HG03558 (cell line): ENCODE results near the gene SLC22A9.
"Not testable (repeated sequence)": the region's sequence is repeated elsewhere in the genome, so short reads cannot be mapped to it uniquely, and the experiment has no call there.

Experiments used
- ATAC-seq: cut with Tn5 transposase; IDR thresholded peaks from one replicate; pipeline ENCODE4 v1.9.1; 2021; ENCODE audit warnings: moderate number of reproducible peaks; ENCODE audit not compliant: unreplicated experiment; ENCODE audit errors: extremely low read depth

SLC22A9 gene

GRCh38 chr11:63369165-63369970 lies at the start of gene SLC22A9:
Gene SLC22A9 (plus strand): TSS chr11:63369785. CDS start chr11:63370057, 272 bp downstream.
- no peak for ATAC-seq

GRCh38 chr11:63321723-63322122 lies 47.9 kb upstream of the SLC22A9 start:
- no peak for ATAC-seq

GRCh38 chr11:63335089-63335488 lies 34.5 kb upstream of the SLC22A9 start:
- ATAC-seq = not testable (repeated sequence)

- no peak for ATAC-seq
Observed at GRCh38 chr11:63337070-63337469, 32.5 kb upstream of the SLC22A9 start.

- no peak for ATAC-seq
Observed at GRCh38 chr11:63343130-63343529, 26.5 kb upstream of the SLC22A9 start.

GRCh38 chr11:63352144-63352543 lies 17.4 kb upstream of the SLC22A9 start:
- no peak for ATAC-seq

GRCh38 chr11:63362196-63362793 lies 7.3 kb upstream of the SLC22A9 start:
- no peak for ATAC-seq

DNA sequence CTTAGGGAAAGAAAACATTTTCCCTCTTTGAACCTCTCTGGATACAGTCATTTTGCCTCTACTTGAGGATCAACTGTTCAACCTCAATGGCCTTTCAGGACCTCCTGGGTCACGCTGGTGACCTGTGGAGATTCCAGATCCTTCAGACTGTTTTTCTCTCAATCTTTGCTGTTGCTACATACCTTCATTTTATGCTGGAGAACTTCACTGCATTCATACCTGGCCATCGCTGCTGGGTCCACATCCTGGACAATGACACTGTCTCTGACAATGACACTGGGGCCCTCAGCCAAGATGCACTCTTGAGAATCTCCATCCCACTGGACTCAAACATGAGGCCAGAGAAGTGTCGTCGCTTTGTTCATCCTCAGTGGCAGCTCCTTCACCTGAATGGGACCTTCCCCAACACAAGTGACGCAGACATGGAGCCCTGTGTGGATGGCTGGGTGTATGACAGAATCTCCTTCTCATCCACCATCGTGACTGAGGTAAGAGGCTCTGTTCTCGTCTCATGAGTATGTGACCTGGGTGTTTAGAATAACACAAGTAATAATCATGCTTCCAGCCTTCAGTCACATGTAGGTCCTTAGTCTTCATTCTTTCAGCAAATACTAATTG lies 495 bp downstream of the SLC22A9 start:
- ATAC-seq = no peak

DNA sequence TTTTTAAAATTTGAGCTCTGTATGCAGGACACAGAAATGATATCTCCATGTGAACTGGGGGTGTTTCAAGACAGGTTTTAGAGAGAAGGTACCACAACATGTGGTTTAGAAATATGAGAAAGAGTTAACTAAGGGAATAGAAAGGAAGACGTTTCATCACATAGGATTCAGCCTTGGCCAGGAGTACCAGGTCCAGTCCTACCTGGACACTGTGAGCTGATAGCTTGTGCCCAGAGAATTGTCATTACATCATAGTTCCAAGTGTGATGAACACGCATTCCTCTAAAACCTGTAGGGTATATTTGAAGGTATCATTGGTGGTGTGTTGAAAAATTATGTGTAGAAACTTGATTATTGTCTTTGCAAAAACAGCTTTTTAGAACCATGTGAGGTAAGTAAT lies 1.8 kb downstream of the SLC22A9 start:
- ATAC-seq = no peak

GRCh38 chr11:63375434-63375833 lies 5.8 kb downstream of the SLC22A9 start:
- no peak for ATAC-seq

DNA sequence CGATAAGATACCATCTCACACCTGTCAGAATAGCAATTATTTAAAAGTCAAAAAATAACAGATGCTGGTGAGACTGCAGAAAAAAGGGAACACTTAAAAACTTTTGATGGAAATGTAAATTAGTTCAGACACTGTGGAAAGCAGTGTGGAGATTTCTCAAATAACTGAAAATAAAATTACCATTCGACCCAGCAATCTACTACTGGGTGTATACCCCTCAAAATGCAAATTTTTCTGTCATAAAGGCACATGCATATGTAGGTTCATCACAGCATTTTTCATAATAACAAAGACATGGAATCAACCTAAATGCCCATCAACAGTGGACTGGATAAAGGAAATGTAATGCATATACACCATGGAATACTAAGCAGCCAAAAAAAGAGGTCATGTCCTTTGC lies 10.5 kb downstream of the SLC22A9 start:
- ATAC-seq = no peak

GRCh38 chr11:63395697-63396096 lies 26.1 kb downstream of the SLC22A9 start:
- ATAC-seq = no peak

- ATAC-seq = no peak
Observed at GRCh38 chr11:63404161-63404935, 34.8 kb downstream of the SLC22A9 start.

GRCh38 chr11:63405114-63405513 lies 35.5 kb downstream of the SLC22A9 start:
- ATAC-seq = no peak

GRCh38 chr11:63406458-63406857 lies 36.9 kb downstream of the SLC22A9 start:
- ATAC-seq = no peak

DNA sequence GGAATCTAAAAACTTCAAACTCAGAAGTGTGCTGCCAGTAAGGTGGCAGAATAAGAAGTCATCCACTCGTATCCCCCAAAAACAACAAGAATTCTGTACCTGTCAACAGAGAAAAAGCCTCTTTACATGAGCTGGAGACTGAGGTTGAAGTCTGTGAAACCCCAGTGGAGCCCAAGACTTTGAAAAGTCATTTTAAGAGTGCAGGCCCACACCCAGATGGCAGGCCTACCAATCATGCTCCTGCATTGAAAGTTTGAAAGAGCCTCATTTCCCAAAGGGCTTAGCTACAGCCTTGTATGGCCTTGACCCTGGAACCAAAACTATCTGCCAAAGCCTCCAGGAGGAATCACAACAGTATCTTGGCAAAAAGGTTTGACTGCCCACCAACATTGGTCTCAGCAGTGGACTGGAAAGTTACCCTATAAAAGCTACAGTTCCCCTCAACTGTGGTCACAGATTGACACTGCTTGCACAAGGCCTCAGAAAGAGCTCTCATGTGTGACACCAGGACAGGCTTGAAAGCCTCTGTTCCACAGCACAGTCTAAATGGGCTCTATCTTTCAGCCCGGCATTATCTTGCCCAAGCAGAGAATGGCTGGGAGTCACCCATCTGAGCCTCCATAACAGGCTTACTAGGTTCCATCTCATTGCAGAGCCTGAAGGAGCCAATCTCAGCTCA lies 47.7 kb downstream of the SLC22A9 start:
- no peak for ATAC-seq

DNA sequence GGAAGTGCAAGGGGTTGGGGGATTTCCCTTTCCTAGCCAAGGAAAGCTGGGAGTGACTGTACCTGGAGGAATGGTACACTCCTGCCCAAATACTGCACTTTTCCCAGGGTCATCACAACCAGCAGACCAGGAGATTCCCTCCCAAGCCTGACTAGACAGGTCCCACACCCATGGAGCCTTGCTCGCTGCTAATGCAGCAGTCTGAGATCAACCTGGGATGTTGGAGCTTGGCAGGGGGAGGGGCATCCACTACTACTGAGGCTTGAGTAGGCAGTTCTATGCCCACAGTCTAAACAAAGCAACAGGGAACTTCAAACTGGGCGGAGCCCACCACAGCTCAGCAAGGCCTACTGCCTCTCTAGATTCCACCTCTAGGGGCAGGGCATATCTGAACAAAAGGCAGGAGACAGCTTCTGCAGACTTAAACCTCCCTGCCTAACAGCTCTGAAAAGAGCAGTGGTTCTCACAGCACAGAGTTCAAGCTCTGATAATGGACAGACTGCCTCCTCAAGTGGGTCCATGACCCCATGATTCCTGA lies 58.5 kb downstream of the SLC22A9 start:
- ATAC-seq = no peak

- not testable (repeated sequence) for ATAC-seq
Observed at GRCh38 chr11:63430731-63431130, 61.1 kb downstream of the SLC22A9 start.

DNA sequence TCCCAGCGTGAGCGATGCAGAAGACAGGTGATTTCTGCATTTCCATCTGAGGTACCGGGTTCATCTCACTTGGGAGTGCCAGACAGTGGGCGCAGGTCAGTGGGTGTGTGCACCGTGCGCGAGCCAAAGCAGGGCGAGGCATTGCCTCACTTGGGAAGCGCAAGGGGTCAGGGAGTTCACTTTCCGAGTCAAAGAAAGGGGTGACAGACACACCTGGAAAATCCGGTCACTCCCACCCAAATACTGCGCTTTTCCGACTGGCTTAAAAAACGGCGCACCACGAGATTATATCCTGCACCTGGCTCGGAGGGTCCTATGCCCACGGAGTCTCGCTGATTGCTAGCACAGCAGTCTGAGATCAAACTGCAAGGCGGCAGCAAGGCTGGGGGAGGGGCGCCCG lies 65.8 kb downstream of the SLC22A9 start:
- not testable (repeated sequence) for ATAC-seq

DNA sequence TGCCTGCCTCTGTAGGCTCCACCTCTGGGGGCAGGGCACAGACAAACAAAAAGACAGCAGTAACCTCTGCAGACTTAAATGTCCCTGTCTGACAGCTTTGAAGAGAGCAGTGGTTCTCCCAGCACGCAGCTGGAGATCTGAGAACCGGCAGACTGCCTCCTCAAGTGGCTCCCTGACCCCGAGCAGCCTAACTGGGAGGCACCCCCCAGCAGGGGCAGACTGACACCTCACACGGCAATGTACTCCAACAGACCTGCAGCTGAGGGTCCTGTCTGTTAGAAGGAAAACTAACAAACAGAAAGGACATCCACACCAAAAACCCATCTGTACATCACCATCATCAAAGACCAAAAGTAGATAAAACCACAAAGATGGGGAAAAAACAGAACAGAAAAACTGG lies 66.2 kb downstream of the SLC22A9 start:
- not testable (repeated sequence) for ATAC-seq
